ENCODE measurements around the gene MYOCOS.

The MYOCOS gene

GRCh38 chr1:171663036-171663853 is 41.2 kb downstream of the MYOCOS start:
- H3K27me3 Mint-ChIP-seq (ENCODE audit: low read depth), result peaks cover 11% of the 10 kb centered on the region
- no peak overlapping the region for H3K4me3 Mint-ChIP-seq
- H3K36me3 Mint-ChIP-seq (ENCODE audit: low read depth), result no peaks in the 10 kb centered on the region
- H3K27ac Mint-ChIP-seq, result no peak overlapping the region
- H3K4me1 Mint-ChIP-seq (ENCODE audit: low read depth), result no peaks in the 10 kb centered on the region
- no peaks in the 10 kb centered on the region for H3K9me3 Mint-ChIP-seq

DNA sequence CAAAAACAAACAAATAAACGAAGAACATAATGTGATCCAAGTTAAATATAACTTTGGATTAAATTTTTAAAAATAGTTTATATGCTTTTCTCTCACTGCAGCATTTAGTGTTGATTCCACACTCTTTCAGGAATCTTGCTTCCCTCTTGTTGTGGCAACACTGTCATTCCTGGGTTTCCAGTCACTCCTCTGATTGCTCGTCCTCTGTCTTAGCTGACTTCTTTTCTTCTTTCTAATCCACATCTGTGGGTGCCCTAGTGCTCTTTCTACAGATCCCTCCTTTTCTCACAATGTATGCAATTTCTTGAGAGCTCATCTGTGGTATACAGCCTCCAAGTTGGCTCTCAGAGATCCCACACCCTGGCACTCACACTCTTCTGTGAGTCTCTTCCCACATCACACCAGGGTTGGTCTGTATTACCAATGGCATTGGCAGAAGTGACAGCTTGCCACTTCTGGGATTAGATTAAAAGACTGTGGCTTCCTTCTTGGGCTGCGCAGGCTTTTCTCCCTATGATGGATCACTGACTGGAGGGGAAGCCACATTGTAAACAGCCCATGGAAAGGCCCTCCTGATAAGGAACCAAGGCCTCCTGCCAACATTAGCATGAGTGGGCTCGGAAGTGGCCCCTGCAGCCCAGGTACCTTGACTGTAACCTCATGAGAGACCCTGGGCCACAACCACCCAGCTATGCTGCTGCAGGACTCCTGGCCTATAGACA is 42.0 kb downstream of the MYOCOS start:
- Mint-ChIP-seq H3K4me3 (no peak overlapping the region), H3K9me3 (no peaks in the 10 kb centered on the region), H3K27me3 (ENCODE audit: low read depth) (peaks cover 11% of the 10 kb centered on the region), H3K4me1 (ENCODE audit: low read depth) (no peaks in the 10 kb centered on the region), H3K36me3 (ENCODE audit: low read depth) (no peaks in the 10 kb centered on the region), H3K27ac (no peak overlapping the region)

DNA sequence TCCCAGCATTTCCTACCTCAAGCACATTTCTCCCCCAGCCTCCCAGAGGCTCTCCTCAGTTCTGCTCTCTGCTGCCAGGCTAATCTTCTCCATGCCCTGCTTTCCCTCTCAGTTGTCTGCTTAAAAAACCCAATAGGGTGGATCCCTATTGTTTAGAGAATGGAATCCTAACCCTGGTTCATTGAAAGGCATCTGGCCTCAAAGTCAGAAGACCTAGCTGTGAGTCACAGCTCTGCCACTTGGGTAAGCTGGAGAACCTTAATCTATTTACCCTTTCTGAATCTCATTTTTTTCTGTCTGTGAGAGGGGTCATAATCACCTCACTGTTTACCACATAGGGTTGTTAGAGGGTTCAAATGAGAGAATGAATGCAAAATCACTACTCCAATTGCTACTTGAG is 42.9 kb downstream of the MYOCOS start:
- H3K9me3 Mint-ChIP-seq, result no peaks in the 10 kb centered on the region
- H3K36me3 Mint-ChIP-seq (ENCODE audit: low read depth), result no peaks in the 10 kb centered on the region
- H3K4me3 Mint-ChIP-seq, result no peak overlapping the region
- no peak overlapping the region for H3K27ac Mint-ChIP-seq
- peaks cover 11% of the 10 kb centered on the region for H3K27me3 Mint-ChIP-seq (ENCODE audit: low read depth)
- H3K4me1 Mint-ChIP-seq (ENCODE audit: low read depth), result no peaks in the 10 kb centered on the region

DNA sequence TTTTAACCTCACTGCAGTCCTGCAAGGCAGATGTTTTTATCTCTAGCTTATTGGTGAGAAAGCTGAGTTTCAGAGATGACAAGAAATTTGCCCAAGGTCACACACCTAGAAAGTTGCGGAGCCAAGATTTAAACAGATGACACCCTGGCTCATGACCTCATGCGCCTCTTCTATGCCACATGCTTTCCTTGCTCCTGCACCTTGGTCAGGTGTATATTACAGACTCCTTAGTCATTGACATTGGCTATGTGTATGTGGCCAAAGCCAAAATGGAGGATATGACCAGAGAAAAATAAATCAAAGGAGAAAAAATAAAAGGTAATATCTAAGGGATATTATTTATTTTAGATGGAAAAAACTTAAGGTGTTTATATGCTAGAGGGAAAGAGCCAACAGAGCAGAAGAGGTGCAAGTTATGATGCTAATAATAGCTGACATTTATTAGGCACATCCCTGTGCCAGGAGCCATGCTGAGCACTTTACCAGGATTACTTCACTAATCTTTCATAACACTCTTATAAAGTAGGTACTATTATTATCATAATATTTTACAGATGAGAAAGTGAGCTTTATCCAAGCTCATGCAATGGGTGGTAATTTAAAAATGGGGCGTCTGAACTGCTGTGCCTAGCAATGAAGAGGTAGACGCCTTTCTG is 44.2 kb downstream of the MYOCOS start:
- Mint-ChIP-seq H3K4me3 (no peak overlapping the region), H3K36me3 (ENCODE audit: low read depth) (no peaks in the 10 kb centered on the region), H3K27me3 (ENCODE audit: low read depth) (peaks cover 11% of the 10 kb centered on the region), H3K27ac (no peak overlapping the region), H3K9me3 (no peaks in the 10 kb centered on the region), H3K4me1 (ENCODE audit: low read depth) (no peaks in the 10 kb centered on the region)

DNA sequence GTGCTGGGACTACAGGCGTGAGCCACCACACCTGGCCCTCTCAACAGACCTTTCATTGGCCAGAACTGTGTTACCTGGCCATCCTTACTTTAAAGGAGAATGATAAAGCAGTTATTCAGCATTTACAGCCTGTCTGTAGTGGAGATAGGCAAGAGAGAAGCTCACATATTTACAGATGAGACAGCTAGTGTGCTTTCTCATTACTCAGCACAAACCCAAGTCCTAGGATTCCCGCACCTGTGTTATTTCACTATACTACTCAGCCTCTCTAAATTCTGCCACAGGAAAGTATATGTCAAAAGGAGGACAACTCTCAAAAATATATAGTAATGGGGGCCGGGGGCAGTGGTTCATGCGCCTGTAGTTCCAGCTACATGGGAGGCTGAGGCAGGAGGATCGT is 46.3 kb downstream of the MYOCOS start:
- H3K27ac Mint-ChIP-seq, result no peak overlapping the region
- no peaks in the 10 kb centered on the region for H3K9me3 Mint-ChIP-seq
- peaks cover 17% of the 10 kb centered on the region for H3K27me3 Mint-ChIP-seq (ENCODE audit: low read depth)
- no peaks in the 10 kb centered on the region for H3K36me3 Mint-ChIP-seq (ENCODE audit: low read depth)
- H3K4me3 Mint-ChIP-seq, result no peak overlapping the region
- H3K4me1 Mint-ChIP-seq (ENCODE audit: low read depth), result no peaks in the 10 kb centered on the region

GRCh38 chr1:171670739-171671138 is 48.7 kb downstream of the MYOCOS start:
- Mint-ChIP-seq H3K27ac (no peak overlapping the region), H3K9me3 (no peaks in the 10 kb centered on the region)

GRCh38 chr1:171674431-171675405 is 52.7 kb downstream of the MYOCOS start:
- H3K9me3 Mint-ChIP-seq, result no peaks in the 10 kb centered on the region
- no peaks in the 10 kb centered on the region for H3K36me3 Mint-ChIP-seq (ENCODE audit: low read depth)
- no peaks in the 10 kb centered on the region for H3K4me1 Mint-ChIP-seq (ENCODE audit: low read depth)
- no peak overlapping the region for H3K27ac Mint-ChIP-seq
- peaks cover 36% of the 10 kb centered on the region for H3K27me3 Mint-ChIP-seq (ENCODE audit: low read depth)
- no peak overlapping the region for H3K4me3 Mint-ChIP-seq

More at GRCh38 chr1:171670739-171671138, 48.7 kb downstream of the MYOCOS start:
- Mint-ChIP-seq H3K4me3 (no peak overlapping the region), H3K4me1 (ENCODE audit: low read depth) (no peaks in the 10 kb centered on the region), H3K36me3 (ENCODE audit: low read depth) (no peaks in the 10 kb centered on the region), H3K27me3 (ENCODE audit: low read depth) (peaks cover 30% of the 10 kb centered on the region)

All from T-helper 1 cell treated with Interleukin-12 subunit alpha and Interleukin-12 subunit beta and Interleukin-4 antibody, amounts not matched to agents 30 μg/mL and 1 μg/mL, for 36 hours (primary cell).